ENCODE data around the gene SLIT3.

The SLIT3 gene

GRCh38 chr5:168667301-168667840 lies 633.6 kb downstream of the SLIT3 start:
- TF ChIP-seq GATA3 (IDR thresholded peaks at IDR 0.05; ENCODE audit: low read depth, low read length) (no peak), GATA2 (IDR thresholded peaks at IDR 0.05; ENCODE audit: low read depth, low read length) (no peak)

DNA sequence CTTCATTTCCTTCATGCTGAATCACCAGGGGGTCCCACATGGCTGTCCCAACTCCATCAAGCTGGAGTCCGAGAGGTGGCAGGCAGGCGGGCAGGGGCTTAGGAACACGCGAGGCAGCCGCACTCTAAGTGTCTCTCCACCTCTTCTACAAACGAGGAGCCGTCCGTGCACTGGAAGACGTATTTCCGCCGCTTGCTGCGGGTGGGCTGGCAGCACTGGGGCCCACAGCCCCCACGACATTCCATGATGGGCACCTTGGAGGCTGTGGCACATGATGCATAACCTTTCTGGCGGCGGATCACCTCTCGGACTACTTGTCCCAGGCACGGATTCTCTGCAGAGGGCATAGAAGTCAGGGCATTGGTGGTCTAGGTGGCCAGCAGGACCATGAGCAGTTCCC lies 634.6 kb downstream of the SLIT3 start:
- no peak for TF ChIP-seq GATA3 (IDR thresholded peaks at IDR 0.05; ENCODE audit: low read depth, low read length)
- TF ChIP-seq GATA2 (IDR thresholded peaks at IDR 0.05; ENCODE audit: low read depth, low read length), result no peak

DNA sequence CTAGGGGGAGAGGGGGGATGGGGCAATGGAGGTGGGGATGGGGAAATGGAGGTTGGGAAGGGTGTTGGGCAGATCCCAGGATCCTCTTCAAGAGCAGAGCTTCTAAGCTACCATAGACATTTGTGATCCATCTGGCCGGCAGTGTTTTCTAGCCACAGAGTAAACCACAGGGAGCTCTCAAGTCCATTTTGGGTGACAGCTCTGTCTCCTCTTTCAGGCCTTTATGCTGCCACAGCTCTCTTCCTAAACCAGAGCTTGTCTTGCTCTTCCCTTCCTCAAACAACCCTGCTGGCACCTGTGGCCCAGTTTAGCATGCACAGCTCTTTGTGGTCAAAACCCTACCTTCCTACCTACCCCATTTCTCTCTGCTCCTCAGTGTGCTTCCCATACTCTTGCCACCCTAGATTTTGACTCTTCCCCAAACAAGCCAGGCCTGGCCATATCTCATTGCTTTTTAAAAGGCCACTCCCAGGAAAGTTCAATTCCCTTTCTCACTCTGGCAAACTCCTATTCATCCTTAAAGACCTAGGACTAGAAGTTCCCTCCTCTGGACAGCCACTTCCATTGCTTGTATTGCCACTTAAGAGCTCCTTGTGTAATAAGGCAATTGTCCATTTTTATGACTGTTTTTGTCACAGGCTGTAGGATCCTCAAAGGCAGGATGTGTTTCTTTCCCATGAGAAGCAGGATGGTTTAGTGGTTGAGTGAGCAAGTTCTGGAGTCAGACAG lies 637.5 kb downstream of the SLIT3 start:
- TF ChIP-seq GATA2 (IDR thresholded peaks at IDR 0.05; ENCODE audit: low read depth, low read length) (no peak), GATA3 (IDR thresholded peaks at IDR 0.05; ENCODE audit: low read depth, low read length) (no peak)

GRCh38 chr5:168661593-168662485 lies 639.1 kb downstream of the SLIT3 start:
- TF ChIP-seq GATA3 (IDR thresholded peaks at IDR 0.05; ENCODE audit: low read depth, low read length) (no peak), GATA2 (IDR thresholded peaks at IDR 0.05; ENCODE audit: low read depth, low read length) (no peak)

- TF ChIP-seq GATA2 (IDR thresholded peaks at IDR 0.05; ENCODE audit: low read depth, low read length), result no peak
- TF ChIP-seq GATA3 (IDR thresholded peaks at IDR 0.05; ENCODE audit: low read depth, low read length), result no peak
Observed at GRCh38 chr5:168660691-168661090, 640.2 kb downstream of the SLIT3 start.

DNA sequence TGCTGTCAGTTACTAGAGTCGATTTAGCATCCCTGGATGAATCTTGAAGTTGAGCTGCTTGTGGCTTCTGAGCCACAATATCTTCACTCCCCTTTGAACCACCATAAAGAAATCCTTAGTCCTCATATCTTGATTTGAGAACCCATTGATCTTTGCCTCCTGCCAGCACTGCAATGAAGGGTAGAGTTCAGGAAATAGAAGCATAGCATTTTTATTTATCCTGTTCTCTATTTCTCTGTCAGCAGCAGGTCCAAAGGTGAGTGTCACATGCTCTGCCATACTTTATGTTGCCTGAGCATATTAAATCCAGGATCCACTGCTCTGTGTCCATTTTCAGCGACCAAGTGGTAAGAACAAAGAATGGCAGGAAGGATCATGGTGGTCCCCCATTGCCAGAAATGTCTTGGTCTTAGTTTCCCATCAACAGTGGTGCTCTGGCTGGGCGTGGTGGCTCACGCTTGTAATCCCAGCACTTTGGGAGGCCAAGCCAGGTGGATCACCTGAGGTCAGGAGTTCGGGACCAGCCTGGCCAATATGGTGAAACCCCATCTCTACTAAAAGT lies 641.6 kb downstream of the SLIT3 start:
- TF ChIP-seq GATA2 (IDR thresholded peaks at IDR 0.05; ENCODE audit: low read depth, low read length) (no peak), GATA3 (IDR thresholded peaks at IDR 0.05; ENCODE audit: low read depth, low read length) (no peak)

GRCh38 chr5:168658394-168658793 lies 642.5 kb downstream of the SLIT3 start:
- peak; percentile 81 for TF ChIP-seq GATA3 (IDR thresholded peaks at IDR 0.05; ENCODE audit: low read depth, low read length)
- TF ChIP-seq GATA2 (IDR thresholded peaks at IDR 0.05; ENCODE audit: low read depth, low read length), result peak; percentile 94

GRCh38 chr5:168656633-168657032 lies 644.3 kb downstream of the SLIT3 start:
- no peak for TF ChIP-seq GATA3 (IDR thresholded peaks at IDR 0.05; ENCODE audit: low read depth, low read length)
- TF ChIP-seq GATA2 (IDR thresholded peaks at IDR 0.05; ENCODE audit: low read depth, low read length), result no peak

DNA sequence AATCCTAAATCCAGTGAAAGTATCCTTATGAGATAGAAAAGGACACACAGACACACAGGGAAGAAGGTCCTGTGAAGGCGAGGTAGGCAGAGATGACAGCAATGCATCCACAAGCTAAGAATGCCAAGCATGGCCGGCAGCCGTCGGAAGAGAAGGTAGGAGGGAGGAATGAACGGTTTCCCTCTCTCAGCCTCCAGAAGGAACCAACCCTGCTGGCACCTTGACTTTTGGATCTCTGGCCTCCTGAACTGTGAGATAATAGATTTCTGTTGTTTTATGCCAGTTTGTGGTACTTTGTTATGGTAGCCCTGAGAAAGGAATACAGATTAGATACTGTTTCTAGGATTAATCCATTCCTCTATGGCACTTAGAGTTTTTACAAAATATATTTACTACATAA lies 645.6 kb downstream of the SLIT3 start:
- TF ChIP-seq GATA3 (IDR thresholded peaks at IDR 0.05; ENCODE audit: low read depth, low read length), result no peak
- TF ChIP-seq GATA2 (IDR thresholded peaks at IDR 0.05; ENCODE audit: low read depth, low read length), result no peak

DNA sequence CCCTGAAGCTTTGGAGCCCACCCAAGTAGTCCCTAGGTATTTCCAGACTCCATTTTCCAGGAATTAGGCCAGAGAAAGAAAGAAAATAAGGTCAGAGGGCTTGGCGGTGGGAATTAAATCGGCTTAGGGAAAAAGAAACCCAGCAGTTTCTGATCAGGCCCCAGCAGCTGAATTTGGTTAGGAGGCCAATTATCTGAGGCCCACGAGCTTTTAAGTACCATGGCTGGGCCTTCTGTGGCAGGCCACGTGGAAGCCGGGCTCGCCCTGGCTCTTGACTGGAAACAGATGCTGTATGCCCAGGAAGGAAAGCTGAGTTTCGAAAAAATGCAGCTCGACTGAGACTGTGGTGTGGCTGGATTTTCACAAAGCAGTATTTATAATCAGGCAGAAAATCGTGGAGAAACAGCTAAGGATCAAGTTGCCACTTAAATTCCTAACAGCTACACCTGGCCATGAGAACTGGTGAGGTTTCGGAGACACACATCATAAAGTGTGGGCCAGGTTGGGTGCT lies 646.7 kb downstream of the SLIT3 start:
- TF ChIP-seq GATA2 (IDR thresholded peaks at IDR 0.05; ENCODE audit: low read depth, low read length) (peak; percentile 14; the same call in 1 of the 2 replicates), GATA3 (IDR thresholded peaks at IDR 0.05; ENCODE audit: low read depth, low read length) (no peak)

DNA sequence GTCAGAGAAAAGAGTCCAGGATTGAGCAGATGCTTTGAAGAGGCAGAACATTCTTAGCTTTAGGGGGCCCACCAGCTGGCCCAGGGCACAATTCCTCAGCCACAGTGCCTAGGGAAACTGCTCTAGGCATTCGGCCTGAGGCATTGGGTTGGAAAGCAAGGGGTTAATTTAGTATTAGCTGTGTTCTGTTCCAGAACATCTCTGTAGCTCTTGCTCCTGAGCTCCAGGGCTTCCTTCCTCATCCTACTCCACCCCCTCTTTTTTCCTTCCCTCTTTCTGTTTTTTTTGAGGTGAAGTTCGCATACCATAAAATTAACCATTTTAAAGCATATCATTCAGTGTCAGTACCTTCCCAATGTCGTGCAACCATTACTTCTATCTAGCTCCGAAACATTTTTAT lies 647.3 kb downstream of the SLIT3 start:
- TF ChIP-seq GATA3 (IDR thresholded peaks at IDR 0.05; ENCODE audit: low read depth, low read length) (no peak), GATA2 (IDR thresholded peaks at IDR 0.05; ENCODE audit: low read depth, low read length) (no peak)

GRCh38 chr5:168651648-168652047 lies 649.3 kb downstream of the SLIT3 start:
- TF ChIP-seq GATA2 (IDR thresholded peaks at IDR 0.05; ENCODE audit: low read depth, low read length), result no peak
- no peak for TF ChIP-seq GATA3 (IDR thresholded peaks at IDR 0.05; ENCODE audit: low read depth, low read length)

GRCh38 chr5:168649306-168649705 lies 651.6 kb downstream of the SLIT3 start:
- TF ChIP-seq GATA2 (IDR thresholded peaks at IDR 0.05; ENCODE audit: low read depth, low read length) (no peak), GATA3 (IDR thresholded peaks at IDR 0.05; ENCODE audit: low read depth, low read length) (no peak)

DNA sequence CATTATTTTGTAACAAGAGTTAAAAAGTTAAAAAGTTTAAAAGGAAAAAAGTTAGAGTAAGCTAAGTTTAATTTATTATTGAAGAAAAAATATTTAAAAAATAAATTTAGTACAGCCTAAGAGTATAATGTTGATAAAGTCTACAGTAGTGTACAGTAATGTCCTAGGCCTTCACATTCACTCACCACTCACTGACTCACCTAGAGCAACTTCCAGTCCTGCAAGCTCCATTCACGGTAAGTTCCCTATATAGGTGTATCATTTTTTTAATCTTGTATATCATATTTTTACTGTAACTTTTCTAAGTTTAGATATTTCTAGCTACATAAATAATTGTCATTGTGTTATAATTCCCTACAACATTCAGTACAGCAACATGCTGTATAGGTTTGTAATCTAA lies 652.4 kb downstream of the SLIT3 start:
- no peak for TF ChIP-seq GATA2 (IDR thresholded peaks at IDR 0.05; ENCODE audit: low read depth, low read length)
- no peak for TF ChIP-seq GATA3 (IDR thresholded peaks at IDR 0.05; ENCODE audit: low read depth, low read length)

All from SH-SY5Y (cell line).